ENCODE data around the gene CLASP2.
"Not testable (repeated sequence)": the region's sequence is repeated elsewhere in the genome, so short reads cannot be mapped to it uniquely, and the experiment has no call there.

Gene CLASP2

DNA sequence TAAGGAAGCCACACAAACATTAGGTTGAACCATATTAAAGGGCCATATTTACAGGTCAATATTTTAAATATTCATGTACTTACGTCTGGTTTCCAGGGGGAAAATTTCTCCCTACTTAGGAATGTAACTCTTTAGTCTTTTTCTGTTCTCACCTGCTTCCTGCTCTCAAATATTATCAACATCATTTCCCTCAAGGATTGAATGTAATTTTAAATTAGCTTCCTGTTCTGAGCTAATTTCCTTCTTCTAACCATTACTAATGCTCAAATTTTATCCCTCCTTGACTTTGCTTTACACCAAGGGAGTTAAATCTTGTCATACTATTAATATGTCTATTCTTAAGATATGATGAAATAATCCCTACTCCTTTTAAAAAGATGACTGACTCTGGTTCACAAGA lies 174.5 kb downstream of the CLASP2 start:
- DNase-seq (ENCODE audit: low read depth in 2 of 2): no peak

DNA sequence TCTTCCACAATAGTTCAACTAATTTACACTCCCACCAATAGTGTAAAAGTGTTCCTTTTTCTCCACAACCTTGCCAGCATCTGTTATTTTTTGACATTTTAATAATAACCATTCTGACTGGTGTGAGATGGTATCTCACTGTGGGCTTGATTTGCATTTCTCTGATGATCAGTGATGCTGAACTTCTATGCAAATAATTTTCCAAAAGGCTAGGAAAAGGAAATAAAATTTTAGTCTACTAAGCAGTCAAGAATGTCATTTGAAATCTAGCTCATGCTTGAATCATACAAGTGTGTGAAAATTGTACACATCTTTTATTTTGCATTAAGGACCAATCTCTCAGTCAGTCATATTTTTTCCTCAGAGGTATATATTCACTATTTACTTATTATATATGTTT lies 176.1 kb downstream of the CLASP2 start:
- no peak for DNase-seq (ENCODE audit: low read depth in 2 of 2)

DNA sequence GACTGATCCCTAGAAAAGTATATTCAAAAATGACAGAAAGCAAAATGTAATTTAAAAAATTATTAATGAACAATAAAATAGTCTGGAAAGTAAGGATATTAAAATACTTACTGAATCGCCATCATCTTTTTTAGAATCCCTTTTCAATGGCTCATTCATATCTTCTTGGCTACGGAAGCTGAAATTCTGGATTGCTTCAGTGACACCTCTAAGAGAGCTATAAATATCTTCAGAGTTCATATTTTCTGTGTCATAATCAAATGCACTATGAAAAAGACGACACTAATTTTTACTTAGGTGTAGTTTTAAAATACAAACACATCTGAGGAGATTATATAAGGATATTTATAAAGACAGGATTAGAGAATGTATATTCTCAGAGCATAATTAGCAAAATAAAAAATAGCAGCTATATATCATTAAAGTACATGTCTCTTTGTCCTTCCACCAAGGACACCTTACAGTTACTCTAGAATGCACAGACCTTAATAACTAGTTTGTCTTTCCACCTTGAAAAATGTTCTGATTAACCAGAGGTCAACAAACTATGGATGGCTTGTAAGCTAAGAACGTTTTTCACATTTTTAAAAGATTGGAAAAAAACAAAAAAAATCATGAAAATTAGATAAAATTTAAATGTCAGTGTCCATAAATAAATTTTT lies 179.2 kb downstream of the CLASP2 start:
- DNase-seq (ENCODE audit: low read depth in 2 of 2): no peak

DNA sequence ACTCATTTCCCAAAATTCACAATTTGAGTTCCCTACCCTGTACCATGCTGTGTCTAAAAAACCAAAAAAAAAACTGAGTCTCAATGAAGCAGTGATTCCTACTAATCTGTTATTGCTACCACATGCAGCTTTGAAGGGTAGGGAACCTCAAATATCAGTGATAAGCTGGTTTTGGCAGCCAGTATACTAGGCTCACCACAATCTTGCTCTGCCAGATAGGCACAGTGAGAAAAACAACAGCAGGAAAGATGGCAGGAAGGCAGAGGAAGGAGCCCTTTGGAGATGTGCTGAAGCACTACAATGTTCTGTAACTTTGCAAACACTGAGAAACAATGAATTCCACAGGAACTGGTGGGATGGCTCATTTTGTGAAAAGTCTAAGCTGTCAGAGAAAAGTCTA lies 180.9 kb downstream of the CLASP2 start:
- DNase-seq (ENCODE audit: low read depth in 2 of 2): no peak

DNA sequence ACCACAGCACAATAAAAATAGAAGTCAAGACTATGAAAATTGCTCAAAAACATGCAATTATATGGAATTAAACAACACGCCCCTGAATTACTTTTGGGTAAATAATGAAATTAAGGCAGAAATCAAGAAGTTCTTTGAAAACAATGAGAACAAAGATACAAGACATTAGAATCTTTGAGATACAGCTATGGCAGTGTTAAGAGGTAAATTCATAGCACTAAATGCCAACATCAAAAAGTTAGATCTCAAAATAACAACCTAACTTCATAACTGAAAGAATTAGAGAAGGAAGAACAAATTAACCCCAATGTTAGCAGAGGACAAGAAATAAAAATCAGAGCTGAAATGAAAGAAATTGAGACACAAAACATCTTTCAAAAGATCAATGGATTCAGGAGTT lies 191.3 kb downstream of the CLASP2 start:
- DNase-seq (ENCODE audit: low read depth in 2 of 2): no peak

DNA sequence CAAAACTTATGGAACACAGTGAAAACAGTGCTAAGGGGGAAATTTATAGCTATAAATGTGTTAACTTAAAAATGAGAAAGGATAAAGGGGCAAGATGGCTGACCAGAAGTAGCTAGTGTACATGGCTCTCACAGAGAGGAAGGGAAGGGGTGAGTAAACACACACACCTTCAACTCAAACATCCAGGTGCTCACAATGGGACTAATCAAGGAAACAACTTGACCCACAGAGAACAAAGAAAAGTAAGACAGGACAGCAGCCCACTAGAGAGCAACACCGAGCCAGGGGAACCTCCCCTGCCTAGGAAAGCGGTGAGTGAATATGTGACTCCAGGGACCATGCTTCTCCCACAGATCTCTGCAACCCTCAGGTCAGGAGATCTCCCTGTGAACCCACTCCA lies 192.8 kb downstream of the CLASP2 start:
- no peak for DNase-seq (ENCODE audit: low read depth in 2 of 2)

DNA sequence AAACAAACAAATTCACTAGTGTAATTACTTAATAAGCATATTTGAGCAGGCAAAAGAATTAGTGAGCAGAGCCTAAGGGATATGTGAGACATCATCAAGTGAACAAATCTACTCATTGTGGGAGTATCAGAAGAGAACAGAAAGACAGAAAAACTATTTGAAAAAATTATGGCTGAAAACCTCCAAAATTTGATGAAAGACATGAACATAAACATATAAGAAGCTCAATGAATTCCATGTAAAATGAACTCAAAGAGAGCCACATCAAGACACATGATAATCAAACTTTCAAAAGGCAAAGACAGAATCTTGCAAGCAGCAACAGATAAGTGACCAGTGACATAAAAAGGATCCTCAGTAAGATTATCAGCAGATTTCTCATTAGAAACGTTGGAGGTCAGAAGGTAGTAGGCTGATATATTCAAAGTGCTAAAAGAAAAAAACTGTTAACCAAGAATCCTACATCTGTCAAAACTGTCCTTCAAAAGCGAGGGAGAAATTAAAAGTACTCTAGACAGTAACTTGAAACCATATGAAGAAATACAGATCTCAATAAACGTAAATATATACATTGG lies 194.9 kb downstream of the CLASP2 start:
- DNase-seq (ENCODE audit: low read depth in 2 of 2): no peak

DNA sequence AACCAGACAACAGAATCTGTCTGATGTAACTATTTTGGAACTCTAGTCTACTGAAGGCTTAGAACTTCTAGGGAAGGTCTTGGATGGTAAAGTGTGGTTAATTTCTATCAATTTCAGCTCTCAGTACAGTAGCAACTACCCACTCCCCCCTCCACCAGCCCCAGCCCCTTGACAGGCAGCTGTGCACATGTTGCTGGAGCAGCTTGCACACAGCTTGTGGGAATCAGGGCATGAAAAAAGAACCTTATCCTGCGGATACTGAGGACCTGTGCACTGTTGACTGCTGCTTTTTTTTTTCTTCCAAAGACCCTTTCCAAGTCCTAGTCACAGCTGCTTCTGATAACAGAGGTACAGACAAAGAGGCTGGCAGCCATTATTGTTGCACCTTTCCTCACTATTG lies 196.3 kb downstream of the CLASP2 start:
- no peak for DNase-seq (ENCODE audit: low read depth in 2 of 2)

DNA sequence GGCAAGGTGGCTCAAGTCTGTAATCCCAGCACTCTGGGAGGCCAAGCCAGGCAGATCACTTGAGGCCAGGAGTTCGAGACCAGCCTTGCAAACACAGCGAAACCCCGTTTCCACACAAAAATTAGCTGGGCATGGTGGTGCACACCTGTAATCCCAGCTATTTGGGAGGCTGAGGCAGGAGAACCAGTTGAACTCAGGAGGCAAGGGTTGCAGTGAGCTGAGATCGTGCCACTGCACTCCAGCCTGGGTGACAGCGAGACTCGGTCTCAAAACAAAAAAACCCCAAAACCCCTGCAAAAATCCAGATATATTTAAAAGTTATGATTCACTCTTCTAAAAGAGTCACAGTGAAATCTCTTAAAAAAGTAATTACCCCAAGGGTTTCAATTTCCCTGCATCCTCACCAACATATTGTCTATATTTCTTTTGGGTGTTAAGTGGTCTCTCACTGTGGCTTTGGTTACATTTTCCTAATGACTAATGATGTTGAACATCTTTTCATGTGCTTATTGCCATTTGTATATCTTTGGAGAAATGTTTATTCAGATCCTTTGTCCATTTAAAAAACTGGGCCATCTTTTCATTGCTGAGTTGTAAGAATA lies 204.7 kb downstream of the CLASP2 start:
- no peak for DNase-seq (ENCODE audit: low read depth in 2 of 2)

DNA sequence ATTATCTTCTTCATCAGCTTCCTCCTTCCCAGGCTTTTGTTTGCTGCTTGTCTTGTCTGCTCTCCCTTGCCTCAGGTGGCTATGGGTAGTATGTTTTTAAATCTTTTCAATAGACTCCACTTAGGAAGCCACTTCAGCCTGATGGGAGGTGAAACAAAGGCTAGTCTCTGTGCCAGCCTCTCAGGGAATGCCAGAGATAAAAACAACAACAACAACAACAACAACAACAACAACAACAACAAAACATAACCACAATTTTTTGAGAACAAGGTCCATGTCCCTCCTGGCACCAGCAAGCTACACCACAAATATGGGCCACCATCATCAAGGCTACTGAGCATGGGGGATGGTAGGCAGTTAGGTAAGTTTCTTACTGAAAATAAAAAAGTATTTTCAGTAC lies 213.0 kb downstream of the CLASP2 start:
- DNase-seq (ENCODE audit: low read depth in 2 of 2): no peak

DNA sequence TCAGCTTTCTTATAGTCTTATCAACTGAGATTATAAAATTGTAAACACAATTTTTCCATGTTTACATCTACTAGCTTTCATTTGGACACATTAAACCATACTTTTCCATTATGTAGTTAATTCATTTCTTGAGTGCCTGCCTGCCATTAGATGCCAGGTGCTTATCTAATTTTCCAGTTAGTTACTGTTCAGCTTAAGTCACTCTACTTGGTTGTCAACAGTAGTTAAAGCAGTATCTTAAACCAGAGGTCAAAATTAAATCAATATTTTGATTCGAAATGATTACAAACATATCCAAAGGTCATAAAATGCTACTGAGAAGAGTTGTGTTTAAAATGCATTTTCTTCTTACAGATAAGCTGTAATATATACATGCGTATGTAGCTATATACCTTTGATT lies 221.6 kb downstream of the CLASP2 start:
- DNase-seq (ENCODE audit: low read depth in 2 of 2): no peak

DNA sequence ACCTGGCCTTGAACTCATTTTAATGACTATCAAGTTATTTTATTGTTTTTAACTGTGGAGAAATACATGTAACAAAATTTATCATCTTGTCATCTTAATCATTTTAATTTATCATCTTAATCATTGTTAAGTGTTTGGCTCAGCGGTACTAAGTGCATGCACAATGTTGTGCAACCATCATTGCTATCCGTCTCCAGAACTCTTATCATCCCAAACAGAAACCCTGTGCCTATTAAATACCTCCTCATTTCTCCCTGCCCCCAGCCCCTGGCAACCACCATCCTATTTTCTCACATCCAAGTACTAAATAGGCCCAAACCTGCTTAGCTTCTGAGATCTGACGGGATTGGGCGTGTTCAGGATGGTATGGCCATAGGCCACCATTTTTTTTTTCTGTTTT lies 226.3 kb downstream of the CLASP2 start:
- no peak for DNase-seq (ENCODE audit: low read depth in 2 of 2)

DNA sequence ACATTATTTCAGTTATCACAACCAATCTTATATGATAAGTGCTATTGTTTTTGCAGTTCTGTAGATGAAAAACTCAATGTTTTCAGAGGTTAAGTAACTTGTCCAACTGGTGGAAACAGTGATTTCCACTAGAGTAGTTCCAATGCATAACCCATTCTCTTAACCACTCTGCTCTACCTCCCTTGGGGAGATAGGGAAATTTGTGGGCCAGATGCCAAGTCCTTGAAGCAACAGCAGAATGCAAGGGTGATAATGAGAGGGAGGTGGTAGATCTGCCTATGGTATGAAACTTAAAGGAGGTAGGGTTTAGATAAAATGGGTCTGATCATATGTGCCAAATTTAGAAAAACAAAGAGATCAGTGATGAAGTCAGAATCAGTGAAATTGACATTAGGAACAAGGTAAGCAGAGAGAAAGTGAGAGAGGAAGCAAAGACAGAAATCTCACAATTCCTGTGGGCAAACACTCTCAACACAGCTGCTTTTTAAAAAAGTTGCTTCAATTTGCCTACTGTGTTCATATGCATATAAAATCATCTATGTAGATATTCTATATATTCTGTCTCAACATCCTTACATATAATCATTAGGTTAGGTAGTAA lies 227.3 kb downstream of the CLASP2 start:
- DNase-seq (ENCODE audit: low read depth in 2 of 2): no peak

DNA sequence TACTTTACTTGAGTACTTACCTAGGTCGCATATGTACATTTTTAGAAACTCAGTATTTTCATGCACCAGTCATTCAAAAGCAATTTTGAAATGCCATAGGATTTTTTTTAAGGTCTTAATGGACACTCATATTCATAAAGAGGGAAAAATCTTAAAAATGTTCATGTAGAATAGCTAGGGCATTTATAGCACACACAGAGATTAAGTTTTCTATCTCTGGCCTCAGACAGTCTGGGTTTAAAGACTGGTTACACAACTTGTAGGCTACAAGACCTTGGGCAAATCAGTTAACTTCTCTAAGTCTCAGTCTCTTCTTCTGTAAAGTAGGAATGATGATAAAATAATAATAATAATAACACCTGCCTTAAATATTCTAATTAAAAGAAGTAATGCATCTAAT lies 229.4 kb downstream of the CLASP2 start:
- DNase-seq (ENCODE audit: low read depth in 2 of 2): no peak

DNA sequence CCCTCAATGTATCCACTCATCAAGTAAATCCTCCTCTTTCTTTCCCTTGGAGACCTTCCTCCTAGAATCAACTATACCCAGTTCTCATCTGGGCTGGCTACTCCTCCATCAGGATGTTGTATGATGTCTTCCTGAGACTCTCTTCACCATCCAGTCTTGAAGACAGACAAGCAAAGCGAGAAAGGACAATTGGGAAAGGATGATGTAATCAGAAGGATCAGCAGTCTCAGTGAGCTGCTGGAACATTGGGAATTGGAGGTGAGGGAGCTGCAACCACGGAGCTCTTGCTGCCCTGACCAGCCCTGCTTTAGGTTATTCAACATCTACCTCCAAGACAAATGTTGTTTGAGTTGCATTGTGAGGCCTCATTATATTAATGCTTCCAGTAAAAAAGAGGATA lies 229.8 kb downstream of the CLASP2 start:
- DNase-seq (ENCODE audit: low read depth in 2 of 2): no peak

DNA sequence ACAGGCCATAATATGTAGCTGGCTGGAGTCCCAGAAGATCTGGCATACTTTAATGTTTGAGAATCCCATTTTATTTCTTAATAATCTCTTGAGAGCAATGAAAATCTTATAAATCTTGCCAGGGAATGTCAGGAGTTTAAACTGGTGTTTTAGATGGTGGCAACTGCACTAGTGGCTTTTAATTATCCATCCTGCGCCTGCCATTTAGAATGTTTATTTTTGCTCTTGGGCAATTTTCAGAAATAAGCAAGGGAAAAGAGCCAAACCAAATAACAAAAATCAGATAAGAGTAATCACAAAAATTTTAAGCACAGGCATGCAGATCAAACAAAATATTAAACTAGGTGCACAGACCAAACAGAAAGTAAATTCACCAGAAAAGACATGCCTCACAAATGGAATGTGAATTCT lies 235.9 kb downstream of the CLASP2 start:
- no peak for DNase-seq (ENCODE audit: low read depth in 2 of 2)

DNA sequence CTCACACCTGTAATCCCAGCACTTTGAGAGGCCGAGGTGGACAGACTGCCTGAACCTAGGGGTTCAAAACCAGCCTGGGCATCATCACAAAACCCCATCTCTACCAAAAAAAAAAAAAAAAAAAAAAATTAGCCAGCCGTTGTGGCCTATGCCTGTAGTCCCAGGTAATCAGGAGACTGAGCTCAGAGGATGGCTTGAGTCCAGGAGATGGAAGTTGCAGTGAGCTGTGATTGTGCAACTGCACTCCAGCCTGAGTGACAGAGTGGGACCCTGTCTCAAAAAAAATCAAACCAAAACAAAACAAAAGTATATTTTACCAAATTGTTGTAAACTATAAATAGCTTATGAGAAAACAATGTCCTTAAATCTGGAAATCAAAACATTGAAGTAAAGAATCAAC lies 243.2 kb downstream of the CLASP2 start:
- DNase-seq (ENCODE audit: low read depth in 2 of 2): no peak

DNA sequence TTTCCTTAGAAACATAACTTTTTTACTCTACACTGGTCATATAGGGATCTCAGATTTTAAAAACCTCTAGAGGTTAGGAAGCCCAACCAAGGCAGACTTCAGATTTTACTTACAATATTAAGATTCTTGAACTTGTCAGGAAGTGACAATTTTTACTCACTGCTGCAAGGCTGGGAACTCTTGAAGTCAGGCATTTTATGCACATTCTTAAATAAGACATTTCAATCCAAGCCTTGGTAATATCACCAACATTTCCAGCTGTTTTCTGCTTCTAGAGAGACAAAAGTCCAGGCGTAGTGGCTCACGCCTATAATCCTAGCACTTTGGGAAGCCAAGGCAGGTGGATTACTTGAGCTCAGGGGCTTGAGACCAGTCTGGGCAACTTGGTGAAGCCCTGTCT lies 244.2 kb downstream of the CLASP2 start:
- no peak for DNase-seq (ENCODE audit: low read depth in 2 of 2)

DNA sequence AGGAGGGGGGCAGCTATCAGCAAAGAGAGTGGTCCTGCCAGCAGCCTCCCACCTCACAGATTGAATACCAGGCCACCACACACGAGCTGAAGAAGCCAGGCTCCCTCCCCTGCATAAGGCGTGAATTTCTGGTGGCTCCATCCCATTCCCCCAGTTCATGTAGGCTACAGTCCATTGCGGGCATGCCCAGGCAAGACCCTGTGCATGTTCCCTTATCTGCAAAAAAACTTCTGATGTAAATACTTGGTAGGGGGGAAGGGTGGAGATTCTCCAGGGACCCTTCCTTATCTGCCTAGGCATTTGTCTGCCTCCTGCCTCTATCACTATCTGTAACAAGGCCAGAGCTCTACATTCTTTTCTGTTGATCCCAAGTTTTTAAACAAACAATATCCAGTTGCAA lies 250.3 kb downstream of the CLASP2 start:
- no peak for DNase-seq (ENCODE audit: low read depth in 2 of 2)

DNA sequence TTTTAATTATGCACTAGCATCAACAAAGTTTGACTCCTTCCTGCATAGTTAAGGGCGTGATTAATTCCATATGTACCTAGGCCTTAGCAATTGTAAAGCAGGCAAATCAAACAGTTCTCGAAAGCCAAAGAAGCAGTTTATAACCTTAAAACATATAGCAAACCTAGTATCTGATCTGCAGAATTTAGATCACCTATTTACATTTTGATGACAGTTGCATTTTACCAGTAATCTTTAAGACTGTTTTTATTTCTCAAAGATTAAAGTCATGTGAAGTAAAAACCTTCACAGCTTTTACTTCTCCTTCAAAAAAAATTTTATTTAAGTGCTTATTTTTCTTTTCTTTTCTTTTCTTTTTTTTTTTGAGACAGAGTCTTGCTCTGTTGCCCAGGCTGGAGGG lies 257.0 kb downstream of the CLASP2 start:
- DNase-seq (ENCODE audit: low read depth in 2 of 2): no peak

DNA sequence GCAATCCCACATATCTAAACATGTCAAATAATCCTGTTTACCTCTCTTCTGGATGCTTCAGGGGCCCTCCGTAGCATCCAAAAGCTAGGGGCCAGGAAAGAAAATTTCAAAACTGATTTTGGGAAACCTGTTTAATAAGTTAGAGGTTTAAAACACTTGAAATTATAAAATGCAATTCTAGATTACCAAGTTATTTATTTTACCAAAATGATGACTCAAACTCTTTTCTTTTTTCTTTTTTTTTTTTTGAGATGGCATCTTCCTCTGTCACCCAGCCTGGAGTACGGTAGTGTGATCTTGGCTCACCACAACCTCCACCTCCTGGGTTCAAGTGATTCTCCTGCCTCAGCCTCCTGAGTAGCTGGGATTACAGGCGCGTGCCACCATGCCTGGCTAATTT lies 258.5 kb downstream of the CLASP2 start:
- DNase-seq (ENCODE audit: low read depth in 2 of 2): not testable (repeated sequence)

DNA sequence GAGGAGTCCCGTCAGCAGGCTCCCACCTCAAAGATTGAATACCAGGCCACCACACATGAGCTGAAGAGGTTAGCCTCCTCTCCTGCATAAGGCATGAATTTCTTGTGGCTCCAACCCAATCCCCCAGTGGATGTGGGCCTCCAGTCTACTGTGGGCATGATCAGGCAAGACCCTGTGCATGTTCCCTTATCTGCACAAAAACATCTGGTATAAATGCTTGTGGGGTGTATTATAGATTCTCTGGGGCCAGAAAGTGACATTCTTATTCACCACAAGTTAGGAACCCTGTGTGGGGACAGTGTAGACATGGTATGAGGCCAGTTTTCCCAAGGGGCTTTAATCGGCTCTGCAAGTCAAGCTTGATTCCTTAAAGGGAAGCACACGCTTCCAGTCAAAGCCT lies 259.6 kb downstream of the CLASP2 start:
- DNase-seq (ENCODE audit: low read depth in 2 of 2): no peak

DNA sequence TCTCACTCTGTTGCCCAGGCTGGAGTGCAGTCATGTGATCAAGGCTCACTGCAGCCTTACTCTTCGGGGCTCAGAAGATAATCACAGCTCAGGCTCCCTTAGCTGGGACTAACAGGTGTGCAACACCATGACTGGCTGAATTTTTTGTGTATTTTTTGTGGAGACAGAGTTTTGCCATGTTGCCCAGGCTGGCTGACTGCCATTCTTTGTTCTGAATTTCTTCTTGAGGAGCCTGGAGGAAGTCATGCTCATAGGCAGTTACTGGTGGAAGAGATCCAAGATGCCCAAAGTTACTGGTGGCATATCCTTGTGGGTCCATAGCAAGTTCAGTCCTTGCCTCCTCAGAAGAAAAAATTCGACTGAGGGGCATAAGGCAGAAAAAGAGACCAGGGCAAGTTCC lies 261.3 kb downstream of the CLASP2 start:
- no peak for DNase-seq (ENCODE audit: low read depth in 2 of 2)

Data from stimulated activated CD4-positive, alpha-beta T cell treated with anti-CD3 and anti-CD28 coated beads, Interleukin-4, amount 100 ng/mL, for 48 hours (primary cell).